ENCODE measurements around the gene CCT7.

Gene CCT7

DNA sequence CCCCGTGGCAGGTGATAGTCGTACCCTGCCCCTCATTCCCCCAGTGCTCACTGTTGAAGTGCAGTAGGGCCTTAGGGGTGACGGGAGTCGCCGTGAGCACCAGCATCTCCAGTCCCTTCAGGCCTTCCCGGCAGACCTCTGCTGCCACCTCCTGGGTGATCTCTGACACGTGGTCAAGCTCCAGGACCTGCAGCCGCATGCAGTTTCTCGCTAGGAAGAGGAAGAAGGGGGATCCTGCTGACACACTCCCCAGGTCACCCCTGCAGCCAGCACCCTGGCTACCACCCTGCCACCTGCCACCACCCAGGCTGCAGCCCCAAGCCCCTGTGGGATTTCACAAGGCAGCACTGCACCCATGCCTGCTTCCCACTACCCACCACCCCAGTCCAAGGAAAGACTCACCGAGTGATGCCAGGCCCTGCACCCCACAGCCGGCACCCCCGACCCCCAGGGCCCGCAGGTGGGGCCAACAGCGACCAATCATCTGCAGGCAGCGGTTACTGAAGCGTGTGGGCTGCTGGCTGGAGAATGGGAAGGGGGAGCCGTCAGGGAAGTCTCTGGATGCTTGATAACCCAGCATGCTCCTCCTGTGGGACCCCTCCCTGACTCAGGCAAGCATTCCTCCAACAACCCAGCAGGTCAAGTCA lies 26.4 kb downstream of the CCT7 start:
- TF ChIP-seq, protein P1, sequence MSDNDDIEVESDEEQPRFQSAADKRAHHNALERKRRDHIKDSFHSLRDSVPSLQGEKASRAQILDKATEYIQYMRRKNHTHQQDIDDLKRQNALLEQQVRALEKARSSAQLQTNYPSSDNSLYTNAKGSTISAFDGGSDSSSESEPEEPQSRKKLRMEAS (IDR thresholded peaks at IDR 0.05) = 0 out of 2 replicates have a peak, but pooled peaks have one; percentile 33
- peak; percentile 46 for TF ChIP-seq USF1 (IDR thresholded peaks at IDR 0.05)
- peak; percentile 58; the same call in 1 of the 2 replicates for TF ChIP-seq RAD21 (IDR thresholded peaks at IDR 0.05; ENCODE audit: low read depth)
- no peak for TF ChIP-seq CEBPB (IDR thresholded peaks at IDR 0.05)

GRCh38 chr2:73262108-73262651 lies 28.1 kb downstream of the CCT7 start:
- TF ChIP-seq USF1 (IDR thresholded peaks at IDR 0.05) (no peak), FOXM1 (IDR thresholded peaks at IDR 0.05; ENCODE audit: borderline replicate concordance, low read depth) (no peak), REST (IDR thresholded peaks at IDR 0.05; ENCODE audit: low read depth) (no peak), TAF1 (IDR thresholded peaks at IDR 0.05; ENCODE audit: low read depth) (no peak), NFIC (IDR thresholded peaks at IDR 0.05) (no peak), CEBPB (IDR thresholded peaks at IDR 0.05) (no peak), ZBTB7A (IDR thresholded peaks at IDR 0.05; ENCODE audit: low read depth) (no peak), TEAD4 (IDR thresholded peaks at IDR 0.05) (no peak), TCF12 (IDR thresholded peaks at IDR 0.05; ENCODE audit: low read depth) (no peak), RAD21 (IDR thresholded peaks at IDR 0.05; ENCODE audit: low read depth) (no peak), YY1 (IDR thresholded peaks at IDR 0.05; ENCODE audit: low read depth) (no peak)

- TF ChIP-seq EP300 (IDR thresholded peaks at IDR 0.05; ENCODE audit: borderline replicate concordance) (no peak), RAD21 (IDR thresholded peaks at IDR 0.05; ENCODE audit: low read depth) (no peak), TAF1 (IDR thresholded peaks at IDR 0.05; ENCODE audit: low read depth) (no peak), ZBTB7A (IDR thresholded peaks at IDR 0.05; ENCODE audit: low read depth) (no peak), FOXM1 (IDR thresholded peaks at IDR 0.05; ENCODE audit: borderline replicate concordance, low read depth) (no peak), EGR1 (IDR thresholded peaks at IDR 0.05) (no peak), YY1 (IDR thresholded peaks at IDR 0.05; ENCODE audit: low read depth) (no peak), TEAD4 (IDR thresholded peaks at IDR 0.05) (no peak), CEBPB (IDR thresholded peaks at IDR 0.05) (no peak), TCF12 (IDR thresholded peaks at IDR 0.05; ENCODE audit: low read depth) (no peak)
- TF ChIP-seq, protein P1 (IDR thresholded peaks at IDR 0.05) = no peak
These were observed 29.6 kb downstream of the CCT7 start for GRCh38 chr2:73263540-73264331.

DNA sequence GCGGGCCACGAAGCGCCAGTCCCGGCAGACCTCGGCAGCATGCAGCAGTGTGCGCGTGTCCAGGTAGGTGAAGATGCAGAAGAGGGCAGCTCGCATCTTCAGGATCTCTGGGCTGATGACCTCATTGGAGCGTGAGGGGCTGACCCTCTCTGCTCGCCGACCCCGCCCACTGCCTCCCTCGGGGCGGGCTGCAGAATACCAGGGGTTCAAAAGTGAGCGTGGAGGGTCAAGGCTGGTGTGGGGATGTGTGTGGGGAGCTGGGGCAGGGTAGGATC lies 30.2 kb downstream of the CCT7 start:
- TF ChIP-seq EGR1 (IDR thresholded peaks at IDR 0.05) = no peak
- TF ChIP-seq TAF1 (IDR thresholded peaks at IDR 0.05; ENCODE audit: low read depth) = no peak
- TF ChIP-seq RAD21 (IDR thresholded peaks at IDR 0.05; ENCODE audit: low read depth) = no peak
- no peak for TF ChIP-seq USF1 (IDR thresholded peaks at IDR 0.05)
- TF ChIP-seq TCF12 (IDR thresholded peaks at IDR 0.05; ENCODE audit: low read depth) = no peak
- TF ChIP-seq, protein P1 (IDR thresholded peaks at IDR 0.05) = no peak
- no peak for TF ChIP-seq ZBTB7A (IDR thresholded peaks at IDR 0.05; ENCODE audit: low read depth)
- TF ChIP-seq TEAD4 (IDR thresholded peaks at IDR 0.05) = no peak
- TF ChIP-seq FOXM1 (IDR thresholded peaks at IDR 0.05; ENCODE audit: borderline replicate concordance, low read depth) = no peak
- no peak for TF ChIP-seq EP300 (IDR thresholded peaks at IDR 0.05; ENCODE audit: borderline replicate concordance)
- TF ChIP-seq CEBPB (IDR thresholded peaks at IDR 0.05) = no peak

GRCh38 chr2:73264783-73265182 lies 30.7 kb downstream of the CCT7 start:
- TF ChIP-seq FOXM1 (IDR thresholded peaks at IDR 0.05; ENCODE audit: borderline replicate concordance, low read depth) (no peak), CEBPB (IDR thresholded peaks at IDR 0.05) (0 out of 2 replicates have a peak, but pooled peaks have one; percentile 14)

GRCh38 chr2:73265298-73266060 lies 31.4 kb downstream of the CCT7 start:
- TF ChIP-seq ZBTB7A (IDR thresholded peaks at IDR 0.05; ENCODE audit: low read depth) (no peak), NFIC (IDR thresholded peaks at IDR 0.05) (no peak), CREB1 (IDR thresholded peaks at IDR 0.05; ENCODE audit: low read depth) (no peak), TCF12 (IDR thresholded peaks at IDR 0.05; ENCODE audit: low read depth) (no peak), EGR1 (IDR thresholded peaks at IDR 0.05) (no peak)
- TF ChIP-seq, protein P1 (IDR thresholded peaks at IDR 0.05) = no peak

Measured in Ishikawa (cell line).